ENCODE measurements around the gene BNIPL.

Gene BNIPL

DNA sequence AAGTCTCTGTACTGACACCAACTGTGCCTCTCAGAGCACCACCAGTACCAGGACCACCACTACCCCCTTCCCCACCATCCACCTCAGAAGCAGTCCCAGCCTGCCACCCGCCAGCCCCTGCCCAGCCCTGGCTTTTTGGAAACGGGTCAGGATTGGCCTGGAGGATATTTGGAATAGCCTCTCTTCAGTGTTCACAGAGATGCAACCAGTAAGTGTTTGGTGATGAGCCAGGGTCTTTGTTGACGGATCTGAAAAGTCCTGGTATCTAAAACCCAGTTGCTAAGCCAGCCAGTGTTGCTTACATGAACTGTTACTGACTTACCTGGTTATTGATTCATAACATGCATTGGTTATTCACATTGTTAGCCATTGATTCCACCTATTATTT is 12.3 kb downstream of the BNIPL start:
- peak overlapping the region; percentile 47 for H3K4me3 ChIP-seq (ENCODE audit: insufficient read depth, low read length, poor library complexity, severe bottlenecking)

GRCh38 chr1:151049458-151049857 is 13.1 kb downstream of the BNIPL start:
- TF ChIP-seq, protein P1, sequence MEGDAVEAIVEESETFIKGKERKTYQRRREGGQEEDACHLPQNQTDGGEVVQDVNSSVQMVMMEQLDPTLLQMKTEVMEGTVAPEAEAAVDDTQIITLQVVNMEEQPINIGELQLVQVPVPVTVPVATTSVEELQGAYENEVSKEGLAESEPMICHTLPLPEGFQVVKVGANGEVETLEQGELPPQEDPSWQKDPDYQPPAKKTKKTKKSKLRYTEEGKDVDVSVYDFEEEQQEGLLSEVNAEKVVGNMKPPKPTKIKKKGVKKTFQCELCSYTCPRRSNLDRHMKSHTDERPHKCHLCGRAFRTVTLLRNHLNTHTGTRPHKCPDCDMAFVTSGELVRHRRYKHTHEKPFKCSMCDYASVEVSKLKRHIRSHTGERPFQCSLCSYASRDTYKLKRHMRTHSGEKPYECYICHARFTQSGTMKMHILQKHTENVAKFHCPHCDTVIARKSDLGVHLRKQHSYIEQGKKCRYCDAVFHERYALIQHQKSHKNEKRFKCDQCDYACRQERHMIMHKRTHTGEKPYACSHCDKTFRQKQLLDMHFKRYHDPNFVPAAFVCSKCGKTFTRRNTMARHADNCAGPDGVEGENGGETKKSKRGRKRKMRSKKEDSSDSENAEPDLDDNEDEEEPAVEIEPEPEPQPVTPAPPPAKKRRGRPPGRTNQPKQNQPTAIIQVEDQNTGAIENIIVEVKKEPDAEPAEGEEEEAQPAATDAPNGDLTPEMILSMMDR (IDR thresholded peaks at IDR 0.05; ENCODE audit: insufficient read depth, low read length, poor library complexity, severe bottlenecking), result no peak
- no peak for TF ChIP-seq EZH2phosphoT487 (conservative IDR thresholded peaks at IDR 0.05; ENCODE audit: low read length)
- H3K27ac ChIP-seq (ENCODE audit: low read depth, low read length), result no peak overlapping the region
- H3F3A ChIP-seq (ENCODE audit: insufficient read depth), result peaks cover 16% of the 10 kb centered on the region
- H3K27me3 ChIP-seq (ENCODE audit: low read length), result no peaks in the 10 kb centered on the region
- no peaks in the 10 kb centered on the region for H4K20me1 ChIP-seq (ENCODE audit: low read depth, low read length)
- H3K4me2 ChIP-seq (ENCODE audit: low read depth, low read length, poor library complexity, severe bottlenecking), result no peak overlapping the region
- H3K9me3 ChIP-seq (ENCODE audit: insufficient read depth, low read length), result no peaks in the 10 kb centered on the region
- no peak overlapping the region for H2AFZ ChIP-seq (ENCODE audit: low read depth, low read length, severe bottlenecking)
- no peak overlapping the region for H3K4me3 ChIP-seq (ENCODE audit: insufficient read depth, low read length, poor library complexity, severe bottlenecking)
- H3K9ac ChIP-seq (ENCODE audit: low read length), result no peak overlapping the region
- peaks cover 5% of the 10 kb centered on the region; the same call in 1 of the 2 replicates for H3K36me3 ChIP-seq (ENCODE audit: low read length)
- H3K79me2 ChIP-seq (ENCODE audit: insufficient read depth, low read length), result no peaks in the 10 kb centered on the region
- H3K9me2 ChIP-seq (replicated peaks; ENCODE audit: insufficient read depth, low read length), result no peaks in the 10 kb centered on the region

More for the DNA sequence above, 12.3 kb downstream of the BNIPL start:
- Histone ChIP-seq H3K9me2 (replicated peaks; ENCODE audit: insufficient read depth, low read length) (no peaks in the 10 kb centered on the region), H3K9ac (ENCODE audit: low read length) (0 out of 2 replicates have a peak overlapping the region, but pooled peaks have one; percentile 57), H2AFZ (ENCODE audit: low read depth, low read length, severe bottlenecking) (no peak overlapping the region), H3K27ac (ENCODE audit: low read depth, low read length) (no peak overlapping the region), H3K4me2 (ENCODE audit: low read depth, low read length, poor library complexity, severe bottlenecking) (peak overlapping the region; percentile 60), H3F3A (ENCODE audit: insufficient read depth) (peaks cover 16% of the 10 kb centered on the region), H3K79me2 (ENCODE audit: insufficient read depth, low read length) (no peaks in the 10 kb centered on the region), H3K9me3 (ENCODE audit: insufficient read depth, low read length) (no peaks in the 10 kb centered on the region), H4K20me1 (ENCODE audit: low read depth, low read length) (no peaks in the 10 kb centered on the region), H3K36me3 (ENCODE audit: low read length) (peaks cover 4% of the 10 kb centered on the region; the same call in 1 of the 2 replicates), H3K27me3 (ENCODE audit: low read length) (no peaks in the 10 kb centered on the region)
- TF ChIP-seq EZH2phosphoT487 (conservative IDR thresholded peaks at IDR 0.05; ENCODE audit: low read length), result no peak
- TF ChIP-seq, protein P1 (IDR thresholded peaks at IDR 0.05; ENCODE audit: insufficient read depth, low read length, poor library complexity, severe bottlenecking), result peak; percentile 7

- Histone ChIP-seq H3K4me3 (ENCODE audit: insufficient read depth, low read length, poor library complexity, severe bottlenecking) (no peak overlapping the region), H3K27ac (ENCODE audit: low read depth, low read length) (no peak overlapping the region), H3K9ac (ENCODE audit: low read length) (no peak overlapping the region), H3K9me2 (replicated peaks; ENCODE audit: insufficient read depth, low read length) (no peaks in the 10 kb centered on the region), H3K4me2 (ENCODE audit: low read depth, low read length, poor library complexity, severe bottlenecking) (no peak overlapping the region), H3K36me3 (ENCODE audit: low read length) (peaks cover 10% of the 10 kb centered on the region; the same call in 1 of the 2 replicates), H4K20me1 (ENCODE audit: low read depth, low read length) (no peaks in the 10 kb centered on the region; the same call in 1 of the 2 replicates), H3K79me2 (ENCODE audit: insufficient read depth, low read length) (no peaks in the 10 kb centered on the region), H3F3A (ENCODE audit: insufficient read depth) (peaks cover 16% of the 10 kb centered on the region), H3K27me3 (ENCODE audit: low read length) (no peaks in the 10 kb centered on the region), H3K9me3 (ENCODE audit: insufficient read depth, low read length) (no peaks in the 10 kb centered on the region), H2AFZ (ENCODE audit: low read depth, low read length, severe bottlenecking) (no peak overlapping the region)
- TF ChIP-seq, protein P1 (IDR thresholded peaks at IDR 0.05; ENCODE audit: insufficient read depth, low read length, poor library complexity, severe bottlenecking), result no peak
- no peak for TF ChIP-seq EZH2phosphoT487 (conservative IDR thresholded peaks at IDR 0.05; ENCODE audit: low read length)
Observed at GRCh38 chr1:151050051-151050688, 13.8 kb downstream of the BNIPL start.

Data from SU-DHL-6 (cell line).